Left ventricle myocardium inferior (tissue), 1 donor: ENCODE data around the gene MAGEA11. TPM values are rescaled to one million over a fixed set of nuclear protein-coding genes. Genes with fewer than 3 reads are reported as not detected.
"Not testable (repeated sequence)": the region's sequence is repeated elsewhere in the genome, so short reads cannot be mapped to it uniquely, and the experiment has no call there.

Source experiments
- DNase-seq: peaks from one replicate; pipeline ENCODE4 v3.0.0-alpha.2; 2020
- H3K27ac ChIP-seq: fragments of 200-600 bp; replicated peaks from 2 replicates; pipeline ENCODE4 v1.8.0; 2021
- H3K27me3 ChIP-seq: fragments of 200-600 bp; 2 replicates; pipeline ENCODE4 v1.8.0; 2021; ENCODE audit warnings: low read depth
- H3K36me3 ChIP-seq: fragments of 200-600 bp; 2 replicates; pipeline ENCODE4 v1.8.0; 2021
- H3K4me1 ChIP-seq: fragments of 200-600 bp; 2 replicates; pipeline ENCODE4 v1.8.0; 2021
- H3K4me3 ChIP-seq: fragments of 200-600 bp; 2 replicates; pipeline ENCODE4 v1.8.0; 2021; ENCODE audit warnings: mild to moderate bottlenecking, moderate library complexity
- H3K9me3 ChIP-seq: fragments of 200-600 bp; replicated peaks from 2 replicates; pipeline ENCODE4 v1.8.0; 2021
- intact Hi-C: fragments of 100-400 bp; cut with micrococcal nuclease; formaldehyde crosslinking; loops from one replicate; pipeline ENCODE4 v1.11.0; 2022
- total RNA-seq: library from RNA; stranded (reverse); fragmentation: NEBNext Ultra II Directional; extraction: Animal tissue kit (Norgen Biotek cat#: 25700); gene quantifications from one replicate; pipeline ENCODE4 v1.2.1, GENCODE V29; 2021
- TF ChIP-seq, protein P1 (sequence below): fragments of 200-600 bp; IDR thresholded peaks from 2 replicates; pipeline ENCODE4 v1.8.0; 2021; ENCODE audit warnings: antibody characterized with exemption, mild to moderate bottlenecking, borderline replicate concordance
- donor health status: DM: no; HTN: yes; CAD: no; lungs with severe emphysema.

MAGEA11 gene
- total RNA-seq, 1 donor from 2014 or later, result not detected

- no peak for DNase-seq
- no peak overlapping the region for H3K27ac ChIP-seq
- H3K4me3 ChIP-seq, result no peak overlapping the region
- no peaks in the 10 kb centered on the region for H3K9me3 ChIP-seq
- no peaks in the 10 kb centered on the region for H3K27me3 ChIP-seq
- no peaks in the 10 kb centered on the region for H3K36me3 ChIP-seq
- H3K4me1 ChIP-seq, result no peaks in the 10 kb centered on the region
- intact Hi-C loops, result no loop called here
- TF ChIP-seq, protein P1, sequence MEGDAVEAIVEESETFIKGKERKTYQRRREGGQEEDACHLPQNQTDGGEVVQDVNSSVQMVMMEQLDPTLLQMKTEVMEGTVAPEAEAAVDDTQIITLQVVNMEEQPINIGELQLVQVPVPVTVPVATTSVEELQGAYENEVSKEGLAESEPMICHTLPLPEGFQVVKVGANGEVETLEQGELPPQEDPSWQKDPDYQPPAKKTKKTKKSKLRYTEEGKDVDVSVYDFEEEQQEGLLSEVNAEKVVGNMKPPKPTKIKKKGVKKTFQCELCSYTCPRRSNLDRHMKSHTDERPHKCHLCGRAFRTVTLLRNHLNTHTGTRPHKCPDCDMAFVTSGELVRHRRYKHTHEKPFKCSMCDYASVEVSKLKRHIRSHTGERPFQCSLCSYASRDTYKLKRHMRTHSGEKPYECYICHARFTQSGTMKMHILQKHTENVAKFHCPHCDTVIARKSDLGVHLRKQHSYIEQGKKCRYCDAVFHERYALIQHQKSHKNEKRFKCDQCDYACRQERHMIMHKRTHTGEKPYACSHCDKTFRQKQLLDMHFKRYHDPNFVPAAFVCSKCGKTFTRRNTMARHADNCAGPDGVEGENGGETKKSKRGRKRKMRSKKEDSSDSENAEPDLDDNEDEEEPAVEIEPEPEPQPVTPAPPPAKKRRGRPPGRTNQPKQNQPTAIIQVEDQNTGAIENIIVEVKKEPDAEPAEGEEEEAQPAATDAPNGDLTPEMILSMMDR, result no peak
Observed at GRCh38 chrX:149759824-149760223, 48.0 kb downstream of the MAGEA11 start.

GRCh38 chrX:149760965-149761364 lies 49.1 kb downstream of the MAGEA11 start:
- TF ChIP-seq, protein P1, result no peak
- no peak overlapping the region for H3K27ac ChIP-seq

GRCh38 chrX:149761858-149762674 lies 50.2 kb downstream of the MAGEA11 start:
- H3K36me3 ChIP-seq, intact Hi-C loops: not testable (repeated sequence)

More at GRCh38 chrX:149760965-149761364, 49.1 kb downstream of the MAGEA11 start:
- intact Hi-C loops, result no loop called here
- no peak for DNase-seq
- H3K4me1 ChIP-seq, result no peaks in the 10 kb centered on the region
- no peaks in the 10 kb centered on the region for H3K27me3 ChIP-seq
- no peak overlapping the region for H3K4me3 ChIP-seq
- no peaks in the 10 kb centered on the region for H3K36me3 ChIP-seq
- H3K9me3 ChIP-seq, result no peaks in the 10 kb centered on the region

GRCh38 chrX:149762696-149763614 lies 51.1 kb downstream of the MAGEA11 start:
- Histone ChIP-seq H3K4me1 (no peaks in the 10 kb centered on the region), H3K27me3 (no peaks in the 10 kb centered on the region), H3K9me3 (no peaks in the 10 kb centered on the region), H3K27ac (no peak overlapping the region), H3K36me3 (no peaks in the 10 kb centered on the region), H3K4me3 (no peak overlapping the region)
- TF ChIP-seq, protein P1, result no peak
- intact Hi-C loops, result no loop called here
- DNase-seq, result no peak

More at GRCh38 chrX:149761858-149762674, 50.2 kb downstream of the MAGEA11 start:
- H3K4me1 ChIP-seq, H3K27me3 ChIP-seq, H3K4me3 ChIP-seq, DNase-seq, H3K27ac ChIP-seq, H3K9me3 ChIP-seq: not testable (repeated sequence)

Other genes starting within 250 kb of the MAGEA11 start
- gene IDS, start 206.8 kb upstream of the MAGEA11 start, total RNA-seq, result 86.3 TPM
- gene EOLA1, start 171.0 kb upstream of the MAGEA11 start, total RNA-seq, result 31.3 TPM
- gene HSFX3, start 162.1 kb upstream of the MAGEA11 start, total RNA-seq, result 0.25 TPM
- gene MAGEA9B, start 124.6 kb upstream of the MAGEA11 start, total RNA-seq, result not detected
- gene HSFX2, start 116.7 kb upstream of the MAGEA11 start, total RNA-seq, result not detected
- gene TMEM185A, start 80.3 kb upstream of the MAGEA11 start, total RNA-seq, result 42.2 TPM
- 3.0 TPM for gene HSFX1, start 62.0 kb downstream of the MAGEA11 start, total RNA-seq
- gene MAGEA9, start 69.9 kb downstream of the MAGEA11 start, total RNA-seq, result not detected
- gene MAGEA8, start 169.1 kb downstream of the MAGEA11 start, total RNA-seq, result not detected
- gene HSFX4, start 217.5 kb downstream of the MAGEA11 start, total RNA-seq, result not detected
- gene EOLA2, start 226.4 kb downstream of the MAGEA11 start, total RNA-seq, result 25.5 TPM